Uterus (tissue), 2 donors: ENCODE measurements around the gene IFT25.

Source experiments
- CTCF ChIP-seq, 4 experiments: fragments of 200-600 bp in 2 of 4; fragments of 450-650 bp in 2 of 4; sonication (generic) in 2 of 4; IDR thresholded peaks; one replicate each; pipeline ENCODE4 v1.5.1; 2016 to 2019; ENCODE audit warnings: antibody characterized with exemption in 4 of 4, mild to moderate bottlenecking in 2 of 4, moderate library complexity in 1 of 4
- POLR2A ChIP-seq, 2 donors: fragments of 450-650 bp; IDR thresholded peaks; one replicate each; pipeline ENCODE4 v1.6.1; 2016; ENCODE audit warnings: antibody characterized with exemption in 2 of 2, mild to moderate bottlenecking in 1 of 2, moderate library complexity in 1 of 2

- TF ChIP-seq CTCF (IDR thresholded peaks at IDR 0.05) (no peak), POLR2A (IDR thresholded peaks at IDR 0.05) (no peak)
These were observed 50.9 kb downstream of the IFT25 start for GRCh38 chr1:53894644-53895043.
